HCT116 (cell line): ENCODE data around the gene IGFBP2. TPM values are rescaled to one million over a fixed set of nuclear protein-coding genes. Genes with fewer than 3 reads are reported as not detected.

ENCODE experiments used
- ATAC-seq: fragments of 200-7000 bp; cut with Tn5 transposase; 2 replicates; pipeline ENCODE4 v1.9.1; 2020; ENCODE audit warnings: mild to moderate bottlenecking, moderate library complexity
- BruUV-seq: library from RNA; stranded (reverse); fragments of 400-500 nt; replicated peaks from 2 replicates; lab custom pipeline; 2021; lab: Mats Ljungman, UMichigan
- CTCF ChIA-PET: fragments of 300-600 bp; sonication (Branson Sonifier 250); formaldehyde crosslinking; loops from one replicate; lab custom pipeline; 2021; ENCODE audit warnings: antibody characterized with exemption; lab: Charles Lee
- POLR2A ChIA-PET: fragments of 300-600, 350-600 bp; sonication (Branson Sonifier 250); formaldehyde crosslinking; loops from one replicate; lab custom pipeline; 2021; ENCODE audit warnings: antibody characterized with exemption; lab: Charles Lee
- RAD21 ChIA-PET, 2 experiments: fragments of 300-600 bp; sonication (Branson Sonifier 250); formaldehyde crosslinking; loops; one replicate each; lab custom pipeline; 2023; ENCODE audit warnings: low total read pairs in 2 of 2; ENCODE audit not compliant: uncharacterized antibody in 2 of 2, unreplicated experiment in 2 of 2, low non-redundant PET in 1 of 2; lab: Charles Lee
- DNase-seq: peaks from one replicate; pipeline ENCODE4 v3.0.0-alpha.2; 2010; ENCODE audit warnings: low read depth, low spot score
- H2AFZ ChIP-seq: fragments of 200-600 bp; shearing (Covaris generic), sonication (generic); 2 replicates; pipeline ENCODE4 v1.6.1; 2017; ENCODE audit warnings: low read depth, mixed run types, mixed read lengths, antibody characterized with exemption, low read length; ENCODE audit not compliant: poor library complexity, severe bottlenecking
- H3K27ac ChIP-seq: 2 replicates; pipeline ENCODE4 v1.5.1; 2012; ENCODE audit warnings: low read depth, low read length
- H3K27me3 ChIP-seq: fragments of 200-600 bp; sonication (generic); 2 replicates; pipeline ENCODE4 v1.6.1; 2016; ENCODE audit warnings: mixed run types, low read length, mixed read lengths; ENCODE audit not compliant: insufficient read depth
- H3K36me3 ChIP-seq, 2 experiments: fragments of 200-500 bp in 1 of 2; fragments of 200-600 bp in 1 of 2; sonication (Bioruptor generic) in 1 of 2; sonication (generic) in 1 of 2; 2 replicates each; pipeline versions ENCODE4 v1.5.1 to v1.6.1; 2014 to 2016; ENCODE audit warnings: low read length in 2 of 2, inconsistent platforms in 1 of 2, mixed read lengths in 1 of 2, mixed run types in 1 of 2; ENCODE audit not compliant: insufficient read depth in 2 of 2, control insufficient read depth in 1 of 2
- H3K4me1 ChIP-seq, 2 experiments: fragments of 200-600 bp in 1 of 2; sonication (generic) in 1 of 2; 2 replicates each; pipeline versions ENCODE4 v1.5.1 to v1.6.1; 2012 to 2017; ENCODE audit warnings: low read length in 2 of 2, inconsistent platforms in 1 of 2, mild to moderate bottlenecking in 1 of 2, mixed read lengths in 1 of 2, mixed run types in 1 of 2, moderate library complexity in 1 of 2; ENCODE audit not compliant: insufficient read depth in 2 of 2, control insufficient read depth in 1 of 2
- H3K4me2 ChIP-seq: fragments of 200-600 bp; sonication (generic); 2 replicates; pipeline ENCODE4 v1.6.1; 2017; ENCODE audit warnings: mixed run types, low read length, mixed read lengths
- H3K4me3 ChIP-seq, 2 experiments: fragments of 200-600 bp in 1 of 2; sonication (generic) in 1 of 2; replicated peaks in 1 of 2; 2 replicates each; pipeline ENCODE4 v1.5.1; 2011 to 2016; ENCODE audit warnings: low read length in 2 of 2, control low read depth in 1 of 2, low read depth in 1 of 2, mild to moderate bottlenecking in 1 of 2, mixed read lengths in 1 of 2, mixed run types in 1 of 2
- H3K79me2 ChIP-seq: fragments of 200-600 bp; sonication (generic); 2 replicates; pipeline ENCODE4 v1.6.1; 2017; ENCODE audit warnings: mild to moderate bottlenecking, mixed run types, low read length, moderate library complexity, mixed read lengths; ENCODE audit not compliant: insufficient read depth
- H3K9ac ChIP-seq: fragments of 200-600 bp; sonication (generic); 2 replicates; pipeline ENCODE4 v1.6.1; 2016; ENCODE audit warnings: low read length, mixed read lengths
- H3K9me2 ChIP-seq: fragments of 200-600 bp; sonication (generic), shearing (Covaris generic); 2 replicates; pipeline ENCODE4 v1.6.1; 2017; ENCODE audit warnings: mixed run types, mild to moderate bottlenecking, moderate library complexity; ENCODE audit not compliant: insufficient read depth
- H3K9me3 ChIP-seq, 2 experiments: fragments of 200-500 bp in 1 of 2; fragments of 200-600 bp in 1 of 2; sonication (Bioruptor generic) in 1 of 2; sonication (generic) in 1 of 2; 2 replicates each; pipeline ENCODE4 v1.6.1; 2014 to 2017; ENCODE audit warnings: low read length in 2 of 2, mixed read lengths in 2 of 2, inconsistent platforms in 1 of 2, low read depth in 1 of 2, mild to moderate bottlenecking in 1 of 2, mixed run types in 1 of 2, moderate library complexity in 1 of 2; ENCODE audit not compliant: control insufficient read depth in 1 of 2, insufficient read depth in 1 of 2
- H4K20me1 ChIP-seq: fragments of 200-600 bp; sonication (generic), shearing (Covaris generic); 2 replicates; pipeline ENCODE4 v1.6.1; 2017; ENCODE audit warnings: mixed run types, mild to moderate bottlenecking, moderate library complexity; ENCODE audit not compliant: insufficient read depth
- ATF3 ChIP-seq: IDR thresholded peaks from 2 replicates; pipeline ENCODE4 v1.6.1; 2012
- CBX3 ChIP-seq: IDR thresholded peaks from 2 replicates; pipeline ENCODE4 v1.6.1; 2012; ENCODE audit warnings: low read depth
- CEBPB ChIP-seq: IDR thresholded peaks from 2 replicates; pipeline ENCODE4 v1.6.1; 2012; ENCODE audit warnings: low read depth
- CTCF ChIP-seq, 3 experiments: fragments of 200-600 bp in 1 of 3; sonication (generic) in 1 of 3; IDR thresholded peaks in 2 of 3; conservative IDR thresholded peaks in 1 of 3; 2 replicates each; pipeline ENCODE4 v1.5.1; 2012 to 2017; ENCODE audit warnings: low read depth in 2 of 3, low read length in 2 of 3, antibody characterized with exemption in 1 of 3, borderline replicate concordance in 1 of 3, control low read depth in 1 of 3, mild to moderate bottlenecking in 1 of 3, mixed read lengths in 1 of 3, mixed run types in 1 of 3, moderate library complexity in 1 of 3; ENCODE audit not compliant: insufficient read depth in 1 of 3
- EGR1 ChIP-seq: IDR thresholded peaks from 2 replicates; pipeline ENCODE4 v1.6.1; 2012; ENCODE audit warnings: low read depth
- ELF1 ChIP-seq: IDR thresholded peaks from 2 replicates; pipeline ENCODE4 v1.6.1; 2012; ENCODE audit warnings: low read depth, borderline replicate concordance
- EZH2 ChIP-seq: fragments of 200-600 bp; sonication (generic); IDR thresholded peaks from 2 replicates; pipeline ENCODE4 v1.6.1; 2017; ENCODE audit warnings: antibody characterized with exemption, mixed run types
- JUND ChIP-seq: IDR thresholded peaks from 2 replicates; pipeline ENCODE4 v1.6.1; 2012
- POLR2A ChIP-seq: IDR thresholded peaks from 2 replicates; pipeline ENCODE4 v1.7.0; 2011; ENCODE audit warnings: borderline replicate concordance; ENCODE audit not compliant: insufficient read depth, insufficient read length; ENCODE audit errors: extremely low read depth
- POLR2AphosphoS5 ChIP-seq: IDR thresholded peaks from 2 replicates; pipeline ENCODE4 v1.6.1; 2011; ENCODE audit warnings: mild to moderate bottlenecking, low read depth, low read length, moderate library complexity
- REST ChIP-seq: IDR thresholded peaks from 2 replicates; pipeline ENCODE4 v1.6.1; 2012; ENCODE audit warnings: low read depth
- SIN3A ChIP-seq: IDR thresholded peaks from 2 replicates; pipeline ENCODE4 v1.6.1; 2012; ENCODE audit warnings: low read depth
- SP1 ChIP-seq: IDR thresholded peaks from 2 replicates; pipeline ENCODE4 v1.6.1; 2012; ENCODE audit warnings: low read depth
- SRF ChIP-seq: IDR thresholded peaks from 2 replicates; pipeline ENCODE4 v1.6.1; 2012; ENCODE audit warnings: low read depth
- TCF7L2 ChIP-seq: IDR thresholded peaks from 2 replicates; pipeline ENCODE4 v1.7.0; 2011; ENCODE audit warnings: borderline replicate concordance, inconsistent platforms; ENCODE audit not compliant: insufficient read depth, insufficient read length; ENCODE audit errors: extremely low read depth
- YY1 ChIP-seq: IDR thresholded peaks from 2 replicates; pipeline ENCODE4 v1.6.1; 2011; ENCODE audit warnings: low read length, low read depth, moderate library complexity, mild to moderate bottlenecking; ENCODE audit not compliant: insufficient replicate concordance; ENCODE audit errors: extremely low read depth
- ZBTB33 ChIP-seq: IDR thresholded peaks from 2 replicates; pipeline ENCODE4 v1.6.1; 2011; ENCODE audit warnings: mild to moderate bottlenecking, low read length, moderate library complexity; ENCODE audit not compliant: insufficient replicate concordance; ENCODE audit errors: extremely low read depth
- ZFX ChIP-seq: fragments of 450-650 bp; IDR thresholded peaks from 2 replicates; pipeline ENCODE4 v1.6.1; 2017
- ZNF274 ChIP-seq: fragments of 200-500 bp; sonication (Bioruptor generic); IDR thresholded peaks from 2 replicates; pipeline ENCODE4 v1.6.1; 2014; ENCODE audit warnings: mild to moderate bottlenecking, low read depth, low read length, inconsistent platforms
- intact Hi-C: fragments of 100-400 bp; cut with micrococcal nuclease; formaldehyde crosslinking; loops from 2 replicates; pipeline ENCODE4 v1.10.0; 2022
- total RNA-seq: library from RNA; stranded (reverse); gene quantifications from one replicate; pipeline ENCODE4 v1.2.1, GENCODE V29; 2021; ENCODE audit not compliant: unreplicated experiment

IGFBP2 gene
- total RNA-seq, 1 experiment from 2014 or later = 143 TPM

GRCh38 chr2:216617159-216617815 is 15.9 kb upstream of the IGFBP2 start:
- no peaks in the 10 kb centered on the region for H3K4me1 ChIP-seq
- POLR2A ChIA-PET = no interaction called here
- no peaks in the 10 kb centered on the region for H4K20me1 ChIP-seq
- no peak for TF ChIP-seq EGR1
- TF ChIP-seq SIN3A = no peak
- TF ChIP-seq CEBPB = no peak
- no peak for TF ChIP-seq ELF1
- TF ChIP-seq ATF3 = no peak
- TF ChIP-seq ZFX = no peak
- TF ChIP-seq TCF7L2 = no peak
- no peak for TF ChIP-seq SRF
- no peak for TF ChIP-seq POLR2AphosphoS5
- TF ChIP-seq ZNF274 = no peak
- TF ChIP-seq YY1 = no peak
- no peak for TF ChIP-seq SP1
- TF ChIP-seq ZBTB33 = no peak
- TF ChIP-seq POLR2A = no peak
- TF ChIP-seq CBX3 = no peak
- no peak for TF ChIP-seq CTCF (IDR thresholded peaks at IDR 0.05 in 2 of 3, conservative IDR thresholded peaks at IDR 0.05 in 1 of 3; ENCODE audit: borderline replicate concordance in 1 of 3, insufficient read depth in 1 of 3, low read depth in 2 of 3, low read length in 2 of 3)
- no peak for TF ChIP-seq EZH2
- TF ChIP-seq JUND = no peak
- TF ChIP-seq REST = no peak
- ATAC-seq (no peak), DNase-seq (no peak)
- CTCF ChIA-PET = no interaction called here
- no peak overlapping the region for H2AFZ ChIP-seq
- H3K4me3 ChIP-seq = no peak overlapping the region
- H3K36me3 ChIP-seq = no peaks in the 10 kb centered on the region
- H3K27ac ChIP-seq = no peak overlapping the region
- intact Hi-C loops = no loop called here
- H3K4me2 ChIP-seq = no peak overlapping the region
- H3K79me2 ChIP-seq = no peaks in the 10 kb centered on the region
- H3K9me3 ChIP-seq = no peaks in the 10 kb centered on the region
- H3K27me3 ChIP-seq = no peaks in the 10 kb centered on the region
- RAD21 ChIA-PET = no interaction called here
- BruUV-seq = no TSS peak
- no peaks in the 10 kb centered on the region for H3K9me2 ChIP-seq
- no peak overlapping the region for H3K9ac ChIP-seq
